HG02870 (cell line): ENCODE results near the gene TSSK1B.
"Not testable (repeated sequence)": the region's sequence is repeated elsewhere in the genome, so short reads cannot be mapped to it uniquely, and the experiment has no call there.

ENCODE experiments used
- ATAC-seq: cut with Tn5 transposase; IDR thresholded peaks from one replicate; pipeline ENCODE4 v1.9.1; 2021; ENCODE audit warnings: mild to moderate bottlenecking, moderate library complexity; ENCODE audit not compliant: unreplicated experiment

The TSSK1B gene

DNA sequence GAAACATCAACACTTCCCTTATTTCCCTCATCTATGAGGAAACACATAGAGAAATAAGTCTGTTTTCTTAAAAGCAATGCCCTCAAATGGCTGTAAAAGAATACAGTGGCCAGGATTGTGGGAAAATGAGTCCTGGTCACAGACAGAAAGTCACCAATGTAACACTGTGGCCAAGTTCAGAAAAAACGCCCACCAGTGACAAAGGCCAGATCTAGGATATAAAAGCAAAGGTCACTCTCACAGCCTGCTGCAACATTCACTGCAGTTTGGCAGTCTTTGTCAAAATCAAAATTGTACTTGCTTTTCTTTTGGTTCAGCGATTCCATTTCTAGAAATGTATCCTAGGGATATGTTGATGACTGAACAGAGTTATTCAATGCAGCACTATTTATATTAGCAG lies 30.5 kb downstream of the TSSK1B start:
- ATAC-seq = no peak

DNA sequence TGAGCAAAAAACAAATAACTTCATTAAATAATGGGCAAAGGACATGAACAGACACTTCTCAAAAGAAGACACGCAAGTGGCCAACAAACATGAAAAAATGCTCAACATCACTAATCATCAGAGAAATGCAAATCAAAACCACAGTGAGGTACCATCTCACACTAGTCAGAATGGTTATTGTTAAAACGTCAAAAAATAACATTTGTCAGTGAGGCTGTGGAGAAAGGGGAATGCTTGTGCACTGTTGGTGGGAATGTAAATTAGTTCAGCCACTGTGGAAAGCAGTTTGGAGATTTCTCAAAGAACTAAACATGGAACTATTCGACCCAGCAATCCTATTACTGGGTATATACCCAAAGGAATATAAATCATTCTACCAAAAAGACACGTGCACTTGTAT lies 36.8 kb downstream of the TSSK1B start:
- ATAC-seq = not testable (repeated sequence)

DNA sequence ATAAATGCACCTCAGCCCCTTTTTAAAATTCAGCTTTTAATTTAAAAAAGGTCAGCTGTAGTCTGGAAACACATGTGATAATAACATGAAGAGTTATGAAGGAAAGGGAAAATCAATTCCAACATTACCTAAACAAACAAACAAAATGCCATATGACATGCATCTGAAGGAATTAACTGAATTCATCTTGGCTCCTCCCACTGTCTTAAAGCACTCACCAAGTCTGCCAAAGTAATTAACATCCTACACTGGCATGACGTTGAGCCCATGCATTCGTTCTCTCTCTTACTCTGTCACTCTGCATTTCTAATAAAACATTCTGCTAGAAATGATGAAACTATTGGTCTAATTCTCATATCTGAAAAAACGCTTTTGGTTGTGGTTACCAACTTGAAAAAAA lies 37.7 kb downstream of the TSSK1B start:
- no peak for ATAC-seq

DNA sequence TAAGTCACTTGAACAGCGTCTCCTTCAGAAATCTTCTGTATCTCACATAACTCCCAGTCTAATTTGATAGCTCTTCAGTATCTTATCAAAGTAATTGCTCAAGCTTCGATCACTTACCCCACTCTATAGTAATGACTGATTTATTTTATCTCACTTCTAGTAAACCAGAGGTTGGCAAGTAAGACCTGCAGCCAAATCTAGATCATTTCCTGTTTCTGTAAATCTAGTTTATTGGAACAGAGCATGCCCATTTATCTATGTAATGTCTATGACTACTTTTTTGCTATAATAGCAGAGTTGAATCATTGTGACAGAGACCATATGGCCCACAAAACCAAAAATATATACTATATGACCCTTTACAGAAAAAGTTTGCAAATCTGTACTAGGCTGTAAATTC lies 40.1 kb downstream of the TSSK1B start:
- ATAC-seq = no peak

DNA sequence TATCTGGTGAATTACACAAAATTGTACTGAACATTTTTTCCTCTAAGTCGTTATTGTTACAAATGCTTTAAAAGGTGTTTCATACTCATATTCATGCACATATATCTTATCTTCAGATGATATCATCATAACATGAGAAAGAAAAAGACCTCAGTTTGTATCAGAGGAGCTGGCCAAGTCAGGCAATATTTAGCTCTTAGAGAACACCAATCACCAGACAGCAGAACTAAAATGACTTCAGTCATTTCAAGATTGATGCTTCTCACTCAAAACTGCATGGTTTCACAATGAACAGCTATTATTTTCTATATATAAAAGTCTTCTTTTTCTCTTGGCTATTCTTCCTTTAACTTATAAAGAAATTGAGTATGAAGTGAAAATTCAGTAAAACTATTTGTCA lies 44.6 kb downstream of the TSSK1B start:
- ATAC-seq = peak; percentile 67

DNA sequence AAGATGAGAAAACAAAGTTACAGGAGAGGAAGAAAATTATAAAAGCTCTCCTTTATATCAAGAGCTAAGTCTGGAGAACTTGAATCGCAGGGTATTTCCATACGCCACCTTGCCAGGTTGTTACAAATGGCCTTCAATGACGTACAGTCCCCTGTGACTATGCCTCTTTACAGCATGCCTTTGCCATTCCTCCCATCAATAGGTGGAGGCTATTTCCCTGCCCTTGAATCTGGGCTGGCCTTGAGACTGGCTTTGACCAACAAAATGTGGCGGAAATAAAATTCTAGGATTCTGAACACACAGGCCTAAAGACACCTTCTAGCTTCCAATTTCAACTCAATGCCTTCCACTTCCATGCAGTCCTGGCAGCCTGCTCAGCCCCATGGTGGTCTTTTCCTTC lies 45.7 kb downstream of the TSSK1B start:
- no peak for ATAC-seq

DNA sequence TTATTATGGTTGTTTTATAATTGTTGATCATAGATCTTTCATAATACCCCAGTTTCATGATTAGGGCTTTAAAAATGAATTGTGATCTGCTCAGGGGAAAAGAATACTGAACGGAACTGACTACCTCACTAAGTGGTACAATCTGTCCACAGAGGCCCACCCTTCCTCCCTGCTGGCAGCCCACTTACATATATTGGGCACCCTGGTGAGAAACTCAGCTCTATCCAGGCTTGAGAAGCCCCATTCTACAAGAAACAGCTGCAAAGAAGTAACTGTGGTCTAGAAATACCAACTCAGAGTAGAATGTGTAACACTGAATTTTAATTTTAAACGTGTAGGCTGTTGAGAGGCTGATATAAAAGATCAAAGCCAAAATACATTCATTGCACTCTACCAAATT lies 46.9 kb downstream of the TSSK1B start:
- ATAC-seq = no peak

DNA sequence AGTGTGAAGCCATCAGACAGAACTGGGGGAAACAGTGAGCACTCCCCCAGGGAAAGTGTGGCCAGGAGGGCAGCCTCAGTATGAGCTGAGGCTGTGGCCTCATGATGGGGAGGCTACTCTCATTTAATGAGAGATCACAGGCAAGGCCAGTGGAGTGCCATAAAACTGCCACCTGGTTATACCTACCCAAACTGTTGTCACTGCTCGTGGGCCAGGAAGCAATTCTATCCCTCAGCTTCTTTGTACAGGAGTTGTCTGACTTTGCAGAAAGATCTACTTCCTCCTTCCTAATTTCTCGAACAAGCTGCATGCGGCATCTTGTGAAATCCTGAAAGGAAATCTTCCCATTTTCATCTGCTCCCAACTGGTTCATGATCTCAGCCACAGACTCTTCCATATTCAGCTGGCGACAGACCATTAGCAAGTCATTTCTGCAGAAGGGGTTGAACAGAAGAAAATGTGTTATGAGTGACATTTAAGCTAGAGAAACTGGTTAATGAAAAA lies 50.0 kb downstream of the TSSK1B start:
- no peak for ATAC-seq

DNA sequence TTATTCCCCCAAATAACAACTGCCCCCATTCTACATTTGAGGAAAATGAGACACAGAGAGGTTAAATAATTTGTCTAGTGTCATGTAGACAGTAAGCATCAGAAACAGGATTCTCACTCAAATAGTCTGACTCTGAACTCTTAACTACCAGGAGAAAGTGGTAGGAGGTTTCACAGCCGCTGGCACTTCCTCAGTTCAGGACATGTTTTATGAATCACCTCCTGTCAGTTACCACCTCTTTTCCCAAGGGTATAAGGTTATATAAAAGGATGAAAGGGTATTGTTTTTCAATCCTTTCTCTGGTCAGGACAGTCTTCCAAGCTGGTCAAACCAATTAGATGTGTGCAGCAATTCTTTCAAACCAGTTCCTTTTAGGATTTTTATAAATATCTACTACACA lies 52.1 kb downstream of the TSSK1B start:
- no peak for ATAC-seq
